OCI-LY3 (cell line): ENCODE data around the gene LPP.

Experiments used
- H2AFZ ChIP-seq: fragments of 200-600, 300-600 bp; shearing (Covaris generic); 2 replicates; pipeline ENCODE4 v1.6.0; 2014; ENCODE audit warnings: antibody characterized with exemption, low read depth, low read length
- H3K27ac ChIP-seq: fragments of 200-600, 300-600 bp; sonication (generic); 2 replicates; pipeline ENCODE4 v1.5.1; 2014; ENCODE audit warnings: mild to moderate bottlenecking, low read length, moderate library complexity, mixed read lengths
- H3K27me3 ChIP-seq: fragments of 200-600, 300-600 bp; sonication (generic); 2 replicates; pipeline ENCODE4 v1.6.1; 2014; ENCODE audit warnings: low read depth, low read length, mixed read lengths
- H3K36me3 ChIP-seq: fragments of 200-600, 300-600 bp; sonication (generic); replicated peaks from 2 replicates; pipeline ENCODE3; 2014; ENCODE audit warnings: low read depth, low read length, mixed read lengths
- H3K4me1 ChIP-seq: fragments of 300-600, 200-600 bp; sonication (generic); 2 replicates; pipeline ENCODE4 v1.6.1; 2014; ENCODE audit warnings: low read length, mixed read lengths
- H3K4me2 ChIP-seq: fragments of 200-600, 300-600 bp; sonication (generic); 2 replicates; pipeline ENCODE4 v1.6.1; 2014; ENCODE audit warnings: low read length, mixed read lengths
- H3K4me3 ChIP-seq: fragments of 300-600, 200-600 bp; sonication (generic); 2 replicates; pipeline ENCODE4 v1.5.1; 2014; ENCODE audit warnings: antibody characterized with exemption, mild to moderate bottlenecking, low read length, moderate library complexity
- H3K79me2 ChIP-seq: fragments of 300-600, 200-600 bp; shearing (Covaris generic); 2 replicates; pipeline ENCODE4 v1.6.1; 2014; ENCODE audit warnings: mild to moderate bottlenecking, low read length, mixed read lengths
- H3K9ac ChIP-seq: fragments of 300-600, 200-600 bp; shearing (Covaris generic); 2 replicates; pipeline ENCODE4 v1.6.0; 2014; ENCODE audit warnings: mild to moderate bottlenecking, low read length, moderate library complexity
- H3K9me3 ChIP-seq: fragments of 200-600, 300-600 bp; shearing (Covaris generic); 2 replicates; pipeline ENCODE4 v1.6.1; 2014; ENCODE audit warnings: low read length, mixed read lengths; ENCODE audit not compliant: insufficient read depth
- H4K20me1 ChIP-seq: fragments of 200-600, 300-600 bp; sonication (generic); 2 replicates; pipeline ENCODE4 v1.6.1; 2016; ENCODE audit warnings: low read length, mixed read lengths; ENCODE audit not compliant: insufficient read depth
- CTCF ChIP-seq: fragments of 200-600, 300-600 bp; sonication (generic); IDR thresholded peaks from 2 replicates; pipeline ENCODE4 v1.5.1; 2014; ENCODE audit warnings: antibody characterized with exemption, low read length, low read depth
- EZH2phosphoT487 ChIP-seq: fragments of 200-600 bp; shearing (Covaris generic); IDR thresholded peaks from 2 replicates; pipeline ENCODE4 v1.6.1; 2018; ENCODE audit warnings: antibody characterized with exemption, mixed run types, low read depth

LPP gene

DNA sequence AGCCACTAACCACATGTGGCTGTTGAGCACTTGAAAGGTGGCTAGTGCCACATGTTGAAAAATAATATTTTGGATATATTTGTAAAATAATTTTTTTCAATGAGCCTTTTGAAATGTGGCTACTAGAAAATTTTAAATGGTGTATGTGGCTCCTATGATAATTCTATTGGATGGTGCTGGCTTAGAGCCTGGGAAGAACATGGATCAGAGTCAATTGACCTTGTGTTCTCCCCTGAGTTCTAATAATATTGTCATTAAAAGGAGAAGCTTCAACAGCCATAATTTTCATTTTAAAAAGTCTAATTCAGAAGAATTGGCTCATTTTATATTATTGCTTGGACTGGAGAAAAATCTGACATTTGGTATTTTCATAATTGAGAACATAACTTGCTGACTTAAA, 167.3 kb downstream of the LPP start:
- Histone ChIP-seq H3K27ac (no peak overlapping the region), H3K4me2 (no peak overlapping the region), H3K27me3 (no peaks in the 10 kb centered on the region), H4K20me1 (no peaks in the 10 kb centered on the region), H2AFZ (no peak overlapping the region), H3K9ac (no peak overlapping the region), H3K9me3 (no peaks in the 10 kb centered on the region), H3K79me2 (no peaks in the 10 kb centered on the region), H3K4me1 (peaks cover 15% of the 10 kb centered on the region), H3K4me3 (no peak overlapping the region), H3K36me3 (no peaks in the 10 kb centered on the region)
- TF ChIP-seq EZH2phosphoT487 (no peak), CTCF (no peak)

DNA sequence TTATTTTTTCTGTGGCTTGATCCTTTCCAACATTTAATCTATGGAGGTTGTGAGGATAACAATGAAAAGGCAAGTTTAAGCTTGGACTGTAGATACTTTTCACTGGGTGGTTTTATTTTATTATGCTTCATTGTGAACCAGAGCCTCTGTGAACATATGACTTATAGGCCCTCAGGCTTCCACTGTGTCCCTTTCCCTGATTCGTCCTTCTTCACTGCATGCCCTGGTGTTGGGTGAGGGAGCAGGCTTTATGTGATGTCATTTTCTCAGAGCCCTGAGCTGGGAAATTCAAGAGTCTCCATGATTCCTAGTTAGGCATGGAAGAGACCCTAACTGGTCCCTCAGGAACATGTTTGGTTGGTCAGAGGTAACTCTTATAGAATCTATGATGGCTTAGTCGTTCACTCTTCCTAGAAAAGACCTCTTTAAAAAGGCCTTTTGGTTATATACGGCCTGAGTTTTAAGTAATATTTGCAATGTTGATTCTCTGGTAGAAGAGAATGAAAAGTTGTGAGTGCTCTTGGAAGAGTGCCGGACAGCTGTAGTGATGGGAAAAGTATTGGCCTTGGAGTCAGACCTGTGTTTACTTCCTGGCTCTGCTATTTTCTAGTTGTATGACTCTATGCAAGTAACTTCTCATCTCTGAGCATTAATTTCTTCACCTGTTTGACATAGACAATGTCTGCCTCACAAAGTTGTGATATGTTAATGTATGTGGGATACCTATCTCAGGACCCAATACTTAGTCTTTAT, 168.4 kb downstream of the LPP start:
- H3K4me3 ChIP-seq, result no peak overlapping the region
- H3K9me3 ChIP-seq, result no peaks in the 10 kb centered on the region
- H3K27ac ChIP-seq, result no peak overlapping the region
- H3K79me2 ChIP-seq, result no peaks in the 10 kb centered on the region
- H3K4me2 ChIP-seq, result no peak overlapping the region
- TF ChIP-seq EZH2phosphoT487, result no peak
- TF ChIP-seq CTCF, result no peak
- peaks cover 22% of the 10 kb centered on the region for H3K4me1 ChIP-seq
- H3K36me3 ChIP-seq, result no peaks in the 10 kb centered on the region
- no peaks in the 10 kb centered on the region for H4K20me1 ChIP-seq
- H3K9ac ChIP-seq, result no peak overlapping the region
- no peak overlapping the region for H2AFZ ChIP-seq
- no peaks in the 10 kb centered on the region for H3K27me3 ChIP-seq

DNA sequence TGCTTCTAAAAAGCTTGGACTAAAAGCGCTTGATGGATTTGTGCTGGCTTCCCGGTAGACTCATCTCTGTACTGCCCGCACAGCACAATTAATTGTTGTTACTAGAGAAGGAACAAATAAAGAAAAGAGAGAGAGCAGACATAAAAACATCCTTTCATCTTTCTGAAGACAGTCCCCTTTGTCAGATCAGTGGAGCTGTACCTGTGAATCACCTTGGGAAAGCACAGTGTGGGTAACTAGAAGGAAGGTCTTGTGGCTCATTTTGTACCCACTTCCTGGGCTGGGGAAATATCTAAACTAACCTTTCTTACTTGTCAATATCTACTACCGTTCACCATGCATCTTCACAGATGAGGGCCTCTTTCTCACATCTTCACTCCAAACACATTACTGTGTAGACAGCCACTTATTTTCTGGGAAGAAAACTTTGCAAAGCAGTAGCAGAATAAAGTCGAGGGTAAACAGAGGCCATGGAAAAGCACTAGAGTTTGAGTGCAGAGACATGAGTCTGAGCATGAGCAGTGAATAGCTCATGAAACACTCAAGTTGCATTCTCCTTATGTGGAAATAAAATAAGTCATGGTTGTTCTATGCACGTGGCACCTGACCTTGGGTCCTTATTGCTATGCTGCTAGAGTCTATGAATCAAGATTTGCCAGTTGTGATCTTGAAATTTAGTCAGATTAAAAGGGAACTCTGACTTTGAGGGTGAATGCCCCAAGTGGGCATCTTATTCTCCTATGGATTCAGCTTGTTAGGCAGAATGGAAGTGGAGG, 169.3 kb downstream of the LPP start:
- H3K4me3 ChIP-seq, result no peak overlapping the region
- H3K27ac ChIP-seq, result no peak overlapping the region
- no peak overlapping the region for H3K9ac ChIP-seq
- no peaks in the 10 kb centered on the region for H3K9me3 ChIP-seq
- TF ChIP-seq EZH2phosphoT487 (no peak), CTCF (no peak)
- H3K27me3 ChIP-seq, result no peaks in the 10 kb centered on the region
- H3K4me1 ChIP-seq, result peaks cover 26% of the 10 kb centered on the region
- no peaks in the 10 kb centered on the region for H3K79me2 ChIP-seq
- no peak overlapping the region for H2AFZ ChIP-seq
- no peaks in the 10 kb centered on the region for H4K20me1 ChIP-seq
- no peaks in the 10 kb centered on the region for H3K36me3 ChIP-seq
- H3K4me2 ChIP-seq, result no peak overlapping the region

DNA sequence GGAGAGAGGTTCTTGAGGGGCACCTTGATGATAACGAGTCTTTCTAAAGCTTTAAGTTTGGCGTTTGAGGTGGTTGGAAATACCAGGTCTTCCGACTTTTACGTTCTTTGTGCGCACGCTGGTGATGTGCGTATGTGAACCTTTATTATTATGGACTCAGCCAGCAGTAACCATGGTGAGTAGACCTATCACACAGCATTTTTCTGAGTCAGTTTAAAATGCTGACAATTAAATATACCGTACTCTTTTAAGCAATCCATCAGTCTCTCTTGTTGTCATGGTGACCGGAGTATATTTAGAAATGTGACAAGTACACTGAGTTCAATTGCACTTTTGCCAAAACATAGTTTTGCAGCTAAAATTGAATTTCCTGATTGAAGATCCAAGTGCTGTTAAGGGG, 172.2 kb downstream of the LPP start:
- Histone ChIP-seq H3K4me3 (no peak overlapping the region), H4K20me1 (no peaks in the 10 kb centered on the region), H3K9ac (no peak overlapping the region), H3K36me3 (peaks cover 4% of the 10 kb centered on the region), H3K27ac (no peak overlapping the region), H3K9me3 (no peaks in the 10 kb centered on the region), H3K4me2 (no peak overlapping the region), H2AFZ (no peak overlapping the region), H3K4me1 (peaks cover 37% of the 10 kb centered on the region), H3K79me2 (no peaks in the 10 kb centered on the region), H3K27me3 (peaks cover 8% of the 10 kb centered on the region; the same call in 1 of the 2 replicates)
- TF ChIP-seq EZH2phosphoT487, result no peak
- TF ChIP-seq CTCF, result no peak
